Measurements from ENCODE around the gene SLAIN1. TPM values are rescaled to one million over a fixed set of nuclear protein-coding genes. Genes with fewer than 3 reads are reported as not detected.

Gene SLAIN1
- total and polyA plus RNA-seq, 2 of the 13 experiments (the other 11 are each of a cell fraction or from before 2014, with no cell fraction given), result 1.2 to 4.5 TPM

DNA sequence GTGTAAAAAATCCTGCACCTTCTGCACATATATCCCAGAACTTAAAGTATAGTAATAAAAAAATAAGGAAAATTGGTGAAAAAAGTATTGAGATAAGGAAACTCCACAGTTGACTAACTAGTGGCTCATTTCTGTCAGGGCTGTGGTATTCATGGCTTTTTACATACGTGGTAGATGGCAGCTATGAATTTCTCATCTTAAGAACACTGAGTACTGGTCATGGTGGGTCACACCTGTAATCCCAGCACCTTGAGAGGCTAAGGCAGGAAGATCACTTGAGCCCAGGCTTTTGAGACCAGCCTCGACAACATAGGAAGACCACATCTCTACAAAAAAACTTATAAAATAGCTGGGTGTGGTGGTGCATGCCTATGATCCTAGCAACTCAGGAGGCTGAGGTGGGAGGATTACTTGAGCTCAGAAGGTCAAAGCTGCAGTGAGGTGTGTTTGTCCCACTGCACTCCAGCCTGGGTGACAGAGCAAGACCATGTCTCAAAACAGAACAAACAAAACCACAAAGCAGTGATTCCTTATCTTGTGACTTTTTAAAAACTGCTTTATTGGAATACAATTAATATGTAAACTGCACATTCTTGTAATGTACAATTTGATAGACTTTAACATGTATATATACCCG lies 16.8 kb downstream of the SLAIN1 start:
- BruUV-seq (replicated peaks), result no TSS peak
- H2AFZ ChIP-seq (ENCODE audit: low read length), result no peak overlapping the region
- no peaks in the 10 kb centered on the region for H3K79me2 ChIP-seq (ENCODE audit: insufficient read depth, low read length)
- in situ Hi-C loops (cut with HindIII; ENCODE audit: extremely low pct_ligation_motif_present, low pct_unique_long_range_greater_than_20kb), result no loop called here
- no peak overlapping the region for H3K4me2 ChIP-seq (ENCODE audit: low read depth, low read length)
- no peaks in the 10 kb centered on the region for H3K36me3 ChIP-seq (replicated peaks in 1 of 2; ENCODE audit: control insufficient read depth in 1 of 2, insufficient read depth in 2 of 2, low read length in 2 of 2)
- no peak for FAIRE-seq
- H3K9ac ChIP-seq (ENCODE audit: insufficient read depth, low read depth, low read length), result no peak overlapping the region
- H4K20me1 ChIP-seq (ENCODE audit: insufficient read depth, low read length), result no peaks in the 10 kb centered on the region
- no peaks in the 10 kb centered on the region for H3K27me3 ChIP-seq (ENCODE audit: control insufficient read depth in 1 of 2, insufficient read depth in 2 of 2, low read length in 2 of 2)
- ChIA-PET CTCF (ENCODE audit: low intra/inter-chr PET ratio, low total read pairs) (no interaction called here), POLR2A (no interaction called here)
- H3K9me3 ChIP-seq (ENCODE audit: low read length), result peaks cover 22% of the 10 kb centered on the region; the same call in 1 of the 2 replicates
- no peak for ATAC-seq
- no peak for DNase-seq (ENCODE audit: low spot score)
- no peak overlapping the region for H3K4me3 ChIP-seq (replicated peaks in 1 of 3; ENCODE audit: insufficient read depth in 1 of 3, low read depth in 2 of 3, low read length in 3 of 3)
- no peak for TF ChIP-seq ZNF3 (CRISPR knock-in tag; IDR thresholded peaks at IDR 0.05)
- no peak for TF ChIP-seq SIX1 (CRISPR knock-in tag; IDR thresholded peaks at IDR 0.05; ENCODE audit: borderline replicate concordance)
- no peak for TF ChIP-seq ZNF136 (CRISPR knock-in tag; IDR thresholded peaks at IDR 0.05; ENCODE audit: low read depth)
- TF ChIP-seq, protein P1, sequence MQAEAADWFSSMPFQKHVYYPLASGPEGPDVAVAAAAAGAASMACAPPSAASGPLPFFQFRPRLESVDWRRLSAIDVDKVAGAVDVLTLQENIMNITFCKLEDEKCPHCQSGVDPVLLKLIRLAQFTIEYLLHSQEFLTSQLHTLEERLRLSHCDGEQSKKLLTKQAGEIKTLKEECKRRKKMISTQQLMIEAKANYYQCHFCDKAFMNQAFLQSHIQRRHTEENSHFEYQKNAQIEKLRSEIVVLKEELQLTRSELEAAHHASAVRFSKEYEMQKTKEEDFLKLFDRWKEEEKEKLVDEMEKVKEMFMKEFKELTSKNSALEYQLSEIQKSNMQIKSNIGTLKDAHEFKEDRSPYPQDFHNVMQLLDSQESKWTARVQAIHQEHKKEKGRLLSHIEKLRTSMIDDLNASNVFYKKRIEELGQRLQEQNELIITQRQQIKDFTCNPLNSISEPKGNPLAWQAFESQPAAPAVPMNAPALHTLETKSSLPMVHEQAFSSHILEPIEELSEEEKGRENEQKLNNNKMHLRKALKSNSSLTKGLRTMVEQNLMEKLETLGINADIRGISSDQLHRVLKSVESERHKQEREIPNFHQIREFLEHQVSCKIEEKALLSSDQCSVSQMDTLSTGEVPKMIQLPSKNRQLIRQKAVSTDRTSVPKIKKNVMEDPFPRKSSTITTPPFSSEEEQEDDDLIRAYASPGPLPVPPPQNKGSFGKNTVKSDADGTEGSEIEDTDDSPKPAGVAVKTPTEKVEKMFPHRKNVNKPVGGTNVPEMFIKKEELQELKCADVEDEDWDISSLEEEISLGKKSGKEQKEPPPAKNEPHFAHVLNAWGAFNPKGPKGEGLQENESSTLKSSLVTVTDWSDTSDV (CRISPR knock-in tag; IDR thresholded peaks at IDR 0.05), result no peak
- TF ChIP-seq FOXA3 (CRISPR knock-in tag; IDR thresholded peaks at IDR 0.05), result no peak
- TF ChIP-seq DPF2 (CRISPR knock-in tag; IDR thresholded peaks at IDR 0.05; ENCODE audit: borderline replicate concordance, low read depth), result no peak
- TF ChIP-seq RXRA (CRISPR knock-in tag; IDR thresholded peaks at IDR 0.05), result no peak
- no peak for TF ChIP-seq HNF4A (CRISPR knock-in tag; IDR thresholded peaks at IDR 0.05)
- no peak for TF ChIP-seq CENPX (CRISPR knock-in tag; IDR thresholded peaks at IDR 0.05)
- TF ChIP-seq ARNT (IDR thresholded peaks at IDR 0.05), result no peak
- TF ChIP-seq TCF7 (IDR thresholded peaks at IDR 0.05; ENCODE audit: low read depth), result no peak
- TF ChIP-seq ZZZ3 (CRISPR knock-in tag; IDR thresholded peaks at IDR 0.05; ENCODE audit: borderline replicate concordance), result no peak
- TF ChIP-seq ZNF317 (CRISPR knock-in tag; IDR thresholded peaks at IDR 0.05), result no peak
- no peak for TF ChIP-seq ZBTB20 (CRISPR knock-in tag; IDR thresholded peaks at IDR 0.05; ENCODE audit: borderline replicate concordance, low read depth)
- 6% methylated on average over 3 of the region's 3 CpGs for WGBS (ENCODE audit: low lambda C conversion rate)
- no peak overlapping the region for H3K27ac ChIP-seq (ENCODE audit: extremely low read length, insufficient read depth, low read length)
- H3K4me1 ChIP-seq (ENCODE audit: insufficient read depth, low read length), result no peaks in the 10 kb centered on the region
- intact Hi-C loops (cut with micrococcal nuclease; ENCODE audit: unreplicated experiment), result no loop called here

All from HepG2 (cell line).